ENCODE data around the gene RNF114. TPM values are rescaled to one million over a fixed set of nuclear protein-coding genes. Genes with fewer than 3 reads are reported as not detected.

RNF114 gene
- total and polyA plus RNA-seq, 8 donors = 60.8 to 70.9 (median 65.6) TPM

DNA sequence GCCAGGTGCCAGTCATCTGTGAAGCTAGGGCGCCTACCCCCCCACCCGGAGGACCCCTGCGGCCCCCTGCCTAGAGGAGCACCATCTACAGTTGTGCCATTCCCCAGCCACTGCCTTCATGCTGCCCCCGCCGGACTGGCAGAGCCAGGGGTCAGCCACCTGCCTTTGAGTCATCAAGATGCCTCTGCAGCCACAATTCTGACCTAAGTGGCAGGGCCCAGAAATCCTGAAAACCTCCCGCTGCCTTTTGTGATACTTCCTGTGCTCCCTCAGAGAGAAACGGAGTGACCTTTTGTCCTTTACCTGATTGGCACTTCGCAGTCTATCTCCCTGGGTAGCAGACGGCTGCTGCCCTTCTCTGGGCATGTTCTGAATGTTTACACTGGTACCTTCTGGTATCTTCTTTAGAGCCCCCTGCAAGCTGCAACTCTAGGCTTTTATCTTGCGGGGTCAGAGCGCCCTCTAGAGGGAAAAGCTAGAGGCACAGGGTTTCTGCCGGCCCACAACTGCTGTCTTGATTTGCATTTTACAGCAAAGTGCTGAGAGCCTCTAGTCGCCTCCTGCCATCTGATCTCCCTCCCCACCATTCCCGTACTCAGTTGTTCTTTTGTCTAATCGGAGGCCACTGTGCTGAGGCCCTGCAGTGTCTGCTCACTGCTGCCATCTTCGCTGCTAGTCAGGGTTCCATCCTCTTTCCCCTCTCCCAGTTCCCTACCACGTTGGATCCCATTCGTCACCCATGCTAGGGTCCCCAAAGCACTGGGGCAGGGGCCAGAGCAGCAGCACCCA lies 47.8 kb upstream of the RNF114 start:
- TF ChIP-seq CTCF (IDR thresholded peaks at IDR 0.05) = peak; percentile 62 to 70
- no peaks in the 10 kb centered on the region for H3K27me3 ChIP-seq
- ATAC-seq (peak; percentile 47), DNase-seq (peak in 2 of 4 donors; percentile 60 to 76)
- peaks cover 24 to 69% of the 10 kb centered on the region in 2 donors for H3K4me1 ChIP-seq
- peaks cover 0 to 63% of the 10 kb centered on the region in 2 donors for H3K36me3 ChIP-seq
- peak overlapping the region in 1 of 2 donors; percentile 59 for H3K27ac ChIP-seq
- intact Hi-C loops (cut with DNase I) = no loop called here
- H3K9me3 ChIP-seq = no peaks in the 10 kb centered on the region
- H3K4me3 ChIP-seq = no peak overlapping the region

GRCh38 chr20:49889001-49889934 lies 46.9 kb upstream of the RNF114 start:
- peaks cover 26 to 76% of the 10 kb centered on the region in 2 donors for H3K4me1 ChIP-seq
- H3K27ac ChIP-seq = peak overlapping the region in 1 of 2 donors; percentile 59
- no peak for TF ChIP-seq CTCF (IDR thresholded peaks at IDR 0.05)
- H3K4me3 ChIP-seq = no peak overlapping the region
- peak in 1 of 4 donors; percentile 24 for DNase-seq
- no peaks in the 10 kb centered on the region for H3K27me3 ChIP-seq
- intact Hi-C loops (cut with DNase I) = no loop called here
- H3K9me3 ChIP-seq = no peaks in the 10 kb centered on the region
- peak; percentile 8 for ATAC-seq
- peaks cover 0 to 56% of the 10 kb centered on the region in 2 donors for H3K36me3 ChIP-seq

GRCh38 chr20:49889935-49890333 lies 46.3 kb upstream of the RNF114 start:
- H3K27ac ChIP-seq = peak overlapping the region in 1 of 2 donors; percentile 59
- peaks cover 0 to 49% of the 10 kb centered on the region in 2 donors for H3K36me3 ChIP-seq
- no peaks in the 10 kb centered on the region for H3K9me3 ChIP-seq
- DNase-seq (no peak), ATAC-seq (no peak)
- H3K4me1 ChIP-seq = peaks cover 26 to 83% of the 10 kb centered on the region in 2 donors
- H3K27me3 ChIP-seq = no peaks in the 10 kb centered on the region
- H3K4me3 ChIP-seq = no peak overlapping the region
- intact Hi-C loops (cut with DNase I) = no loop called here
- TF ChIP-seq CTCF (IDR thresholded peaks at IDR 0.05) = peak in 1 of 2 donors; percentile 15

- peak; percentile 67 for ATAC-seq
- intact Hi-C loops (cut with DNase I) = no loop called here
Measured at GRCh38 chr20:49890471-49891361, 45.5 kb upstream of the RNF114 start.

More at GRCh38 chr20:49890471-49891361, 45.5 kb upstream of the RNF114 start:
- peaks cover 0 to 41% of the 10 kb centered on the region in 2 donors for H3K36me3 ChIP-seq
- H3K4me3 ChIP-seq = no peak overlapping the region
- no peak overlapping the region for H3K27ac ChIP-seq
- peak in 2 of 4 donors; percentile 42 to 72 for DNase-seq
- no peak for TF ChIP-seq CTCF (IDR thresholded peaks at IDR 0.05)
- no peaks in the 10 kb centered on the region for H3K27me3 ChIP-seq
- H3K4me1 ChIP-seq = peaks cover 26 to 90% of the 10 kb centered on the region in 2 donors
- H3K9me3 ChIP-seq = no peaks in the 10 kb centered on the region

Data from left lung (tissue), 10 donors.